Activated CD8-positive, alpha-beta memory T cell treated with anti-CD3 and anti-CD28 coated beads, Interleukin-2, amount 10 ng/mL, durations not matched to agents 7 days and 5 days (primary cell): ENCODE data around the gene NXPE1. TPM values are rescaled to one million over a fixed set of nuclear protein-coding genes. Genes with fewer than 3 reads are reported as not detected.

Source experiments
- ATAC-seq: fragments of 150-1000 bp; cut with Tn5 transposase; one replicate; pipeline ENCODE4 v1.10.0; 2021; ENCODE audit warnings: moderate library complexity
- CTCF ChIA-PET: fragments of 350-600 bp; sonication (Branson Sonifier 250); formaldehyde crosslinking; loops from one replicate; lab custom pipeline; 2021; ENCODE audit warnings: antibody characterized with exemption; lab: Charles Lee
- DNase-seq: peaks from one replicate; pipeline ENCODE4 v3.0.0-alpha.2; 2020
- H3K27ac Mint-ChIP-seq: one replicate; pipeline ENCODE4 v1.8.0; 2021; ENCODE audit warnings: mild to moderate bottlenecking, mixed read lengths
- H3K27me3 Mint-ChIP-seq: one replicate; pipeline ENCODE4 v1.8.0; 2021; ENCODE audit warnings: mixed read lengths
- H3K36me3 Mint-ChIP-seq: one replicate; pipeline ENCODE4 v1.8.0; 2021; ENCODE audit warnings: mild to moderate bottlenecking, mixed read lengths
- H3K4me1 Mint-ChIP-seq: one replicate; pipeline ENCODE4 v1.8.0; 2021; ENCODE audit warnings: mixed read lengths
- H3K4me3 Mint-ChIP-seq: one replicate; pipeline ENCODE4 v1.8.0; 2021; ENCODE audit warnings: mild to moderate bottlenecking, moderate library complexity, mixed read lengths
- H3K9me3 Mint-ChIP-seq: one replicate; pipeline ENCODE4 v1.8.0; 2022; ENCODE audit warnings: low read depth, mixed read lengths
- total RNA-seq, 2 experiments: library from RNA; stranded (reverse); gene quantifications; one replicate each; pipeline ENCODE4 v1.2.3, GENCODE V29; 2021

The NXPE1 gene
- total RNA-seq, 2 experiments from 2014 or later, result not detected

DNA sequence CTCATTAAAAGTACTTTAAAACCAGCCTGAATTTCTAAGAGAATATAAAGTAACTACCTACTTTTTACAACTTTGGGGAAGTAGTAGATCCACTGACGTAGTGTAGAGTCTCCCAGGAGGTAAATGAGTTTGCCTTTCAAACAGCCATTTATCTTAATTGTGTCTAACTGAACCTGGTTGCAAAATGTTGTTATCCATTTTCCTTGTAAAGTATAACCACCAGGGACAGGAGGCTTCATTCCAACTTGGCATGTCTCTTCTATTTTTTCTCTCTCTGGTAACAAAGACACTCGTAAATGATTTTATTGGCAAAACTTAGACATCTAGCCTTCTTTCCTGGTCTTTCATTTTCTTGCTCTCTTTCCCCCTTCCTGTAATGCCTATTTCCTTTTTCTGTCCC lies 36.9 kb downstream of the NXPE1 start:
- no peak for ATAC-seq
- H3K27ac Mint-ChIP-seq, result no peak overlapping the region
- H3K4me1 Mint-ChIP-seq, result peaks cover 7% of the 10 kb centered on the region
- H3K9me3 Mint-ChIP-seq, result no peaks in the 10 kb centered on the region
- H3K36me3 Mint-ChIP-seq, result peaks cover 1% of the 10 kb centered on the region
- no peaks in the 10 kb centered on the region for H3K27me3 Mint-ChIP-seq
- CTCF ChIA-PET, result no interaction called here
- H3K4me3 Mint-ChIP-seq, result no peak overlapping the region
- DNase-seq, result no peak

DNA sequence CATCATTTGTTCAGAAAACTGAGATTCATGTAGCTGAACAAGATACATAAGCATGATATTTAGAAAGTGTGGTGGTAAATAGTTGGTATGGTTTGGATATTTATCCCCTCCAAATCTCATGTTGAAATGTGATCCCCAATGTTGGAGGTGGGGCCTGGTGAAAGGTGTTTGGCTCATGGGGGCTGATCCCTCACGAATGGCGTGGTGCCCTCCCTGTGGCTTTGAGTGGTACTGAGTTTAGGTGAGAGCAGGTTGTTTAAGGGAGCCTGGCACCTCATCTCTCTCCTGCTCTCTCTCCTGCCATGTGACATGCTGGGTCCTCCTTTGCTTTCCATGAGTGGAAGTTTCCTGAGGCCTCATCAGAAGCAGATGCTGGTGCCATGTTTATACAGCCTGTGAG lies 48.1 kb downstream of the NXPE1 start:
- Mint-ChIP-seq H3K27ac (no peak overlapping the region), H3K27me3 (peaks cover 12% of the 10 kb centered on the region), H3K4me1 (no peaks in the 10 kb centered on the region), H3K36me3 (no peaks in the 10 kb centered on the region), H3K9me3 (no peaks in the 10 kb centered on the region), H3K4me3 (no peak overlapping the region)
- DNase-seq (no peak), ATAC-seq (no peak)
- CTCF ChIA-PET, result no interaction called here

DNA sequence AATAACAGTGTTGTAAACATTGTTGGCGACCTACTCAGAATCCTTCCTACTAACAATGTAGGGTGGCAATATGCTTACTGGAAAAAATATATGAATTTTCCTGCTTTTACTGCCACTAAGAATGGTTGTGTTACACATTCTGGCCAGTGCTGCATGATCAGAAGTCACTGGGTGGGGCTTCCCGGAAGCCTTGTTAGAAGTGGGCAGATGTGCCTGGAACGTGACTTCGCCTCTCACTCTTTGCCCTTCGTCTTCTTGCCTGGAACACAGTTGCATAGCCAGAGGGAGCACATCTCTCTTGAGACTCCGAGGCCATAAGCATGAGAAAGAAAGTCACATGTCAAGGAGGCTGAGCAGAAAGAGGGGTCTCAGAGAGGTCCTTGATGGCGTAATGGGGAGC lies 48.6 kb downstream of the NXPE1 start:
- CTCF ChIA-PET, result no interaction called here
- H3K36me3 Mint-ChIP-seq, result no peaks in the 10 kb centered on the region
- H3K27me3 Mint-ChIP-seq, result peaks cover 17% of the 10 kb centered on the region
- H3K4me1 Mint-ChIP-seq, result no peaks in the 10 kb centered on the region
- H3K9me3 Mint-ChIP-seq, result no peaks in the 10 kb centered on the region
- DNase-seq, result no peak
- ATAC-seq, result no peak
- H3K4me3 Mint-ChIP-seq, result no peak overlapping the region
- no peak overlapping the region for H3K27ac Mint-ChIP-seq

DNA sequence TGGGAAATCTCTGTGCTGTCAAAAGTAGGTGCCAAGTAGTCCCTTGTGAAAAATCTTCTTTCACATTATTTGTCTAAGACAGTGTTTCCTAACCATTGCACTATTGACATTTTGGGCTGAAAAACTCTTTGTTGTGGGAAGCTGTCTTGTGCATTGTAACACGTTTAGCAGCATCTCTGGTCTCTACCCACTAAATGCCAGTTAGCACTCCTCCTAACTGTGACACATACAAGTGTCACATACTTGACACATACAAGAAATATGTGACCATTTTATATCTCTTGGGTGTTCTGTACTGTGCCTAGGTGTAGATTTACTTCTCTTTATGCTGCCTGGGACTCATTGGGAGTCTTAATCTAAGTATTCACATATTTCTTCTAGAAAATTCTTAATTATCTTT lies 57.8 kb downstream of the NXPE1 start:
- Mint-ChIP-seq H3K9me3 (no peaks in the 10 kb centered on the region), H3K36me3 (no peaks in the 10 kb centered on the region), H3K27ac (no peak overlapping the region), H3K4me3 (no peak overlapping the region), H3K4me1 (no peaks in the 10 kb centered on the region), H3K27me3 (peaks cover 18% of the 10 kb centered on the region)
- DNase-seq (no peak), ATAC-seq (no peak)
- CTCF ChIA-PET, result no interaction called here

DNA sequence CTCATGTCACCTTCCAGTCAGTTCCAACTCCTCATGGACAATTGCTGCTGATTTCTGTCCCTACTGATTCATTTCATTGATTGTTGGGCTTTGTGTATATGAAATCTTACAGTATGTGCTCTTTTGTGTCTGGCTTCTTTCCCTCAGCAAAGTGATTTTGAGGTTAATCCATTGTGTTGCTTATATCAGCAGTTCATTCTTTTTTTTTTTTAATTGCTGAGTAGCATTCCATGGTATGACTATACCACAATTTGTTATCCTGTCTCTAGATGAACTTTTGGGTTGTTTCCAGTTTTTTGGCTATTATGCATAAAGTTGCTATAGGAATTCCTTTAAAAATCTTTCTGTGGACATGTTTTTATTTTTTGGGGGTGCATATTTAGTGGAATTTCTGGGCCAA lies 59.9 kb downstream of the NXPE1 start:
- H3K36me3 Mint-ChIP-seq, result no peaks in the 10 kb centered on the region
- CTCF ChIA-PET, result no interaction called here
- H3K27ac Mint-ChIP-seq, result no peak overlapping the region
- ATAC-seq (no peak), DNase-seq (no peak)
- peaks cover 6% of the 10 kb centered on the region for H3K27me3 Mint-ChIP-seq
- no peaks in the 10 kb centered on the region for H3K4me1 Mint-ChIP-seq
- H3K9me3 Mint-ChIP-seq, result no peaks in the 10 kb centered on the region
- no peak overlapping the region for H3K4me3 Mint-ChIP-seq

DNA sequence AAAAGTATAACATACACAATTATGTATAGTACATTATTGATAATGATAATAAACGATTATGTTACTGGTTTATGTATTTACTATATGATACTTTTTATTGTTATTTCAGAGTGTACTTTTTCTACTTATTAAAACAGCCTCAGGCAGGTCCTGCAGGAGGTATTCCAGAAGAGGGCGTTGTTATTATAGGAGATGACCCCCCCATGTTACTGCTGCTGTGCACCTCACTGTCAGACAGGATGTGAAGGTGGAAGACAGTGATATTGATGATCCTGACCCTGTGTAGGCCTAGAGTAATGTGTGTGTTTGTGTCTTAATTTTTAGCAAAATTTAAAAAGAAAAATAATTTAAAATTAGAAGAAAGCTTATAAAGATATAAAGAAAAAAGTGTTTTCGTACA lies 62.8 kb downstream of the NXPE1 start:
- Mint-ChIP-seq H3K4me1 (no peaks in the 10 kb centered on the region), H3K36me3 (no peaks in the 10 kb centered on the region), H3K27me3 (peaks cover 6% of the 10 kb centered on the region), H3K9me3 (peaks cover under 1% of the 10 kb centered on the region), H3K4me3 (no peak overlapping the region), H3K27ac (no peak overlapping the region)
- DNase-seq (no peak), ATAC-seq (no peak)
- CTCF ChIA-PET, result no interaction called here

DNA sequence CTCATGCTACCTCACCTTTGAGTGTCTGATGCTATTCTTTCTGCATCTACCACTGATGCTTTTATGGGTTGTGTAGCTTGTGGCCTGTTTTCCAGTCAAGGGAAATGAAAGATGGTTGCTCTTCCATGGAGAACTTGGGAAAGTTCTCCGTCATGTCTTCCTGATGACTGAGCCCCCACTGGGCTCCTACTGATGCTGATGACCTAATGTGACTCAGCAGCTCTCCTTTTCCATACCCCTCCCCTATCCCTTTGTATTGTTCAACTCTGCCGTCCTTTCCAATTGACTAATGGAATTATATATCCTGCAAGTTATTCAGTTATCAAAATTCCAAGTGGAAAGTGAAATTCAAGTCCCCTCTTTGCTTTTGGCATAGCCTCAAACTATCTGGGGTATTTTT lies 75.8 kb downstream of the NXPE1 start:
- no peak overlapping the region for H3K27ac Mint-ChIP-seq
- ATAC-seq, result no peak
- H3K4me3 Mint-ChIP-seq, result no peak overlapping the region
- CTCF ChIA-PET, result no interaction called here
- DNase-seq, result no peak
- no peaks in the 10 kb centered on the region for H3K9me3 Mint-ChIP-seq
- H3K4me1 Mint-ChIP-seq, result no peaks in the 10 kb centered on the region
- H3K36me3 Mint-ChIP-seq, result no peaks in the 10 kb centered on the region
- peaks cover 7% of the 10 kb centered on the region for H3K27me3 Mint-ChIP-seq

DNA sequence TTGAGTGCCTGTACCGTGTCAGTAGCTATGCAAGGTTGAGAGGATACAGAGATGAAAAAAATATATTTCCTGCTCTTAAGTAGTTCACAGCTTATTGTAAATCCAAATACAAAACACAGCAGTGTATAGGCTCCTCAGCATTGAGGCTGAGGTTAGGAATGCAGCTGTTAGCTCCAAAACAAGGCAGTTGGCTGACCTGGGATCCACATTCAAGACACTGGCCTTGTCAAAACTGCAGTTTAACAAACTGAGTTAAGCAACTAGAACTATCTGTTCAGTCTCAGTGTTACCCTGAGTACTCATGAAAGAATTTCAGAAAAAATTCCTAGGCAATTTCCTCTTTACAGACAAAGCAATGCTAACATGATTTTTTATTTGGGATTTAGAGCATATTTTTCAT lies 77.6 kb downstream of the NXPE1 start:
- DNase-seq (no peak), ATAC-seq (no peak)
- Mint-ChIP-seq H3K27me3 (peaks cover 9% of the 10 kb centered on the region), H3K27ac (no peak overlapping the region), H3K36me3 (no peaks in the 10 kb centered on the region), H3K4me1 (no peaks in the 10 kb centered on the region), H3K9me3 (no peaks in the 10 kb centered on the region), H3K4me3 (no peak overlapping the region)
- CTCF ChIA-PET, result no interaction called here

DNA sequence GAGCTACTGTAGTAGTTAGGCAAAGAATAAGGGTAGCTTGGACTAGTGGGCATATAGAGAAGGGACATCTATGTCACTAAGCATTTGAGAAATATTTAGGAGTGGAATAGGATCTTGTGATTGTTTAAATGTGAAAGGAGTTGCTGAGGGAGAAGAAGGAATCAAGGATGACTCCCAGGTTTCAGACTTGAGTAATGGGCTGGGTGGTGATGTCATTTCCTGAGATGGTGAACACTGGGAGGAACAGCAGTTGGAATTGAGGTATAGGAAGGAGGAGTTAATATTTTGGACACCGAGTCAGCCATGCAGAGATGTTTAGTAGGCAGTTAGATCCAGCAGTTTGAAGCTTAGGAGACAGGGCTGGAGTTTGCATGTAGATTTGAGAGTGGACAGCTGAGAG lies 80.3 kb downstream of the NXPE1 start:
- DNase-seq (no peak), ATAC-seq (no peak)
- Mint-ChIP-seq H3K36me3 (no peaks in the 10 kb centered on the region), H3K27ac (no peak overlapping the region), H3K9me3 (peaks cover 2% of the 10 kb centered on the region), H3K27me3 (peaks cover 9% of the 10 kb centered on the region), H3K4me1 (no peaks in the 10 kb centered on the region), H3K4me3 (no peak overlapping the region)
- CTCF ChIA-PET, result interaction anchor here (0.6 kb wide), 1 partner anchor 10 kb away, joined by 3 read pairs; no protein-coding TSS in a partner anchor

DNA sequence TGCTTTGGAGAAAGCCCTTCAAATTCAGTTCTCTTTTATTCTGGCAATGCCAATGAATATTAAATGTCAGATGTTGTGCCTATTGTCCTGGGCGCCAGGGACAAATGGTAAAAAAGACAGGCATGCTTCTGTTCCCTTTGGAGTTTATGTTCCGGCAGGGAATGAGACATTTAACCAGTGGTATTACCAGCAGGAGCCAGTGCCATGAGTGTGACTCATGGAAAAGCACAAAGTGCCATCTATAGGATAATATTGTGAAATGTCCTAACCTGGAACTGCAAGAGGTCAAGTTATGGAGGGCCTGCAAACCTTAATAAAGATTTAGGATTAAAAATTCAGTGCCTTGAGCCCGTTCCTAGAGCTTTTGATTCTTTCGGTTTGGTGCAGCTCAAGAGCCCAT lies 80.9 kb downstream of the NXPE1 start:
- H3K27ac Mint-ChIP-seq, result no peak overlapping the region
- ATAC-seq (no peak), DNase-seq (no peak)
- H3K27me3 Mint-ChIP-seq, result peaks cover 8% of the 10 kb centered on the region
- CTCF ChIA-PET, result no interaction called here
- H3K9me3 Mint-ChIP-seq, result peaks cover 2% of the 10 kb centered on the region
- no peaks in the 10 kb centered on the region for H3K36me3 Mint-ChIP-seq
- H3K4me3 Mint-ChIP-seq, result no peak overlapping the region
- no peaks in the 10 kb centered on the region for H3K4me1 Mint-ChIP-seq

DNA sequence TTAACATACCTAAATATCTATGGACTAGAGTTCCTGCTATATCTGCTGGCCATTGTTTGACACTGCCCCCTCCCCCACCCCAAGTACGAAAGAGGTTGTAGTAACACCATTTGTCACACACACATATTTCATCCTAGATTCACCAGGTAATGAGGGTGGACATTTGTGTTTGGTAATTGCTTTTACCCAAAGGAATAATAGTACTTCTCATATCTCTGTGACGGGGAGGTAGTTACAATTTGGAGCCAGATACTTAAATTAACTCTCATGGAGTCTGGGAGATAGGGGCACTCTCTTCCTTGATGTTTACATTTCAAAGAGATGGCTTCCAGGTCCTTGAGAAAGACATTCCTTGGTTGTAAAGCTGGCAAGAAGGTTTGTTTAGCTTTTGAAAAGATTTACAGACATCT lies 81.7 kb downstream of the NXPE1 start:
- Mint-ChIP-seq H3K4me1 (no peaks in the 10 kb centered on the region), H3K4me3 (no peak overlapping the region), H3K27ac (no peak overlapping the region), H3K9me3 (peaks cover 2% of the 10 kb centered on the region), H3K27me3 (peaks cover 8% of the 10 kb centered on the region), H3K36me3 (no peaks in the 10 kb centered on the region)
- CTCF ChIA-PET, result no interaction called here
- DNase-seq (no peak), ATAC-seq (no peak)

DNA sequence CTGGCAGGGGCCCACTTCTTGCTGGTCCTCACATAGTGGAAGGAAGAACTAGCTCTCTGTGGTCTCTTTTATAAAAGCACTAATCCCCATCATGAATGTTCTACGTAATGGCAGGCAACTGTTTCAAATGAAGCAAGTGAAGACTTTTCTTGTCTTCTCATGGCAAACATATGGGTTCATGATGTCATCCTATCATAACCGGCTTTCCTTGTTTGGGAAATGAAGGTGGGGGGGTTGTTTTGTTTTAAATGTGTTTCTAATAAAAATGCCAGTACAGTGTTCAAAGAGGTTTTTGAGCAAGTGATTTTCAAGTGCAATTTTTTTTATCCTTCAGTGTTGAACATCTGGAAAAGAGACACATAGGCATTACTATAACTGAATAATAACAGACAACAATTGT lies 87.0 kb downstream of the NXPE1 start:
- DNase-seq (no peak), ATAC-seq (no peak)
- Mint-ChIP-seq H3K4me1 (no peaks in the 10 kb centered on the region), H3K27me3 (peaks cover 3% of the 10 kb centered on the region), H3K36me3 (no peaks in the 10 kb centered on the region), H3K9me3 (peaks cover 2% of the 10 kb centered on the region), H3K4me3 (no peak overlapping the region), H3K27ac (no peak overlapping the region)
- CTCF ChIA-PET, result interaction anchor here (1.0 kb wide), 1 partner anchor 132 kb away, joined by 3 read pairs; no protein-coding TSS in a partner anchor
